Measurements from ENCODE around the gene PDZRN4.
"Not testable (repeated sequence)": the region's sequence is repeated elsewhere in the genome, so short reads cannot be mapped to it uniquely, and the experiment has no call there.

PDZRN4 gene

DNA sequence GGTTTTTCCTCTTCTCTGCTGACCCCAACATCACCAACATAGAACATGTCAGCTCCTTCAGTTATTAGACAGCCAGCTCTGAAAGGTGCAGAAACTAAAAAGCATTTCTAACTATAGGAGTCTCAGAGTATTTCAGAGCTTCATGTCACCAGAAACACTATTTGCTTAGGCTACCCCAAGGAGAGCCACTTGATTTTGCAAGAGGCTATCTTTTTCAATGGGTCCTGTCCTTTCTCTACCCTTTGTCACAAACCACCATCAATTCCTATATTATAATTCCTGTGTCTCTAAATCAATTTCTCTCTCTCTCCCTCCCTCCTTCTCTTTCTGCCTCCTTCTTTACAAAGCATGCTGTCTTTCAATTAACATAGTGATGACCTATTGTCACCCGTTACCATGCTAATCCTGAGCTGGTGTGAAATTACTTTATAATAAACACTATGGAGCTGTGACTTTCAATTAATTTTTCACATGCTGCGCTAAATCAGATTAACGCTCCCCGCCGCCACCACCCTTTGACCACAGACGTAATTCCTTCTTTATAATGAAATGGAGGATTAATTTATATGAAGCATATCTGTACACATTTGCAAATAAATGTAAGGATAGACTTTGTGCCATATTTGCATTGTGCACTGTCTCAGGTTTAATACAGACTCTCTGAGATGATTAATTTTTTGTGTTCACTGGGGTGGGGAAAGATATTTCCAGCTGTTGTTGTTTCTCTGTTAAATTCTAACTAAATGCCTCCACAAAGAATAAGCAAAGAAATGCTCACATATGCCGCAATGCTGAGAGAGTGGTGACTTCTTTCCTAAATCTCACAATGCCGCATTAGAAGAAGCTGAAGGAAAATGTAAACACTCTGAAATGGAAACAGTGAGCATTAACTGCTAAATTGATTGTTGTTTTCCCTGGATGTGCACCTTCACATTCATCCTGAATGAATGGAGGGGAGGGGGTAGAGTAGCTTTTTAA lies 418.6 kb downstream of the PDZRN4 start:
- TF ChIP-seq, protein P1, sequence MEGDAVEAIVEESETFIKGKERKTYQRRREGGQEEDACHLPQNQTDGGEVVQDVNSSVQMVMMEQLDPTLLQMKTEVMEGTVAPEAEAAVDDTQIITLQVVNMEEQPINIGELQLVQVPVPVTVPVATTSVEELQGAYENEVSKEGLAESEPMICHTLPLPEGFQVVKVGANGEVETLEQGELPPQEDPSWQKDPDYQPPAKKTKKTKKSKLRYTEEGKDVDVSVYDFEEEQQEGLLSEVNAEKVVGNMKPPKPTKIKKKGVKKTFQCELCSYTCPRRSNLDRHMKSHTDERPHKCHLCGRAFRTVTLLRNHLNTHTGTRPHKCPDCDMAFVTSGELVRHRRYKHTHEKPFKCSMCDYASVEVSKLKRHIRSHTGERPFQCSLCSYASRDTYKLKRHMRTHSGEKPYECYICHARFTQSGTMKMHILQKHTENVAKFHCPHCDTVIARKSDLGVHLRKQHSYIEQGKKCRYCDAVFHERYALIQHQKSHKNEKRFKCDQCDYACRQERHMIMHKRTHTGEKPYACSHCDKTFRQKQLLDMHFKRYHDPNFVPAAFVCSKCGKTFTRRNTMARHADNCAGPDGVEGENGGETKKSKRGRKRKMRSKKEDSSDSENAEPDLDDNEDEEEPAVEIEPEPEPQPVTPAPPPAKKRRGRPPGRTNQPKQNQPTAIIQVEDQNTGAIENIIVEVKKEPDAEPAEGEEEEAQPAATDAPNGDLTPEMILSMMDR (IDR thresholded peaks at IDR 0.05; ENCODE audit: borderline replicate concordance, insufficient read depth, low read depth, low read length), result no peak

DNA sequence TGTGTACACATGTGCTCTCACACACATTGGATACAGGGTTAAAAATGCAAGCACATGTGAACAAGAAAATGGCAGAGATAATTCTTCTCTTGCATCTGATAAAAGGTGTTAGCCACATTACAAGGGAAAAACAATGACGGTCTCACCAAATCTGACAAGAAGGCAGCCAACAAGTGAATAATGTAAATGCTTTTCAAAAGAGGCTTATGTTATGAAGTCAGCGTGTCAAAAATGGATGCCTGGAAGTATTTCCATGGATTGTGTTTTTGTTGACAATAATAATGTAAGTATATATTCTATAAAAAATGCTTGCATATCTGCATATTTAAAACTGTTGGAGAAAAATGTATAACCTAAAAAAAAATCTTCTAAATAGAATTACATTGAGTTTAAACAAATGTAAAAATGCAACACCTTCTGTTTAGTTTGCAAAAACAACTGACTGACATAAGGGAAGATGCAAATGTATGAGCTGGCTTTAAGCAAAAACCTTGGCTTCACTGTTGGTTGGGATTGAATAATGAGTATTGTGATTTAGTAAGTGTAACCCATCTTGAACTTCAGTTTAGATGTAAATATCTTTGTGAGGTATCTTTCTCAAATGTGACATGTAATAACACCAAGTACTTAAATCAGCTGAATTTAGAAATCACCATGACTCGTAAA lies 424.9 kb downstream of the PDZRN4 start:
- no peak overlapping the region for H3K4me3 ChIP-seq (ENCODE audit: low read depth, low read length)
- TF ChIP-seq, protein P1 (IDR thresholded peaks at IDR 0.05; ENCODE audit: borderline replicate concordance, insufficient read depth, low read depth, low read length), result no peak

More for the DNA sequence above, 418.6 kb downstream of the PDZRN4 start:
- no peak overlapping the region for H3K4me3 ChIP-seq (ENCODE audit: low read depth, low read length)

DNA sequence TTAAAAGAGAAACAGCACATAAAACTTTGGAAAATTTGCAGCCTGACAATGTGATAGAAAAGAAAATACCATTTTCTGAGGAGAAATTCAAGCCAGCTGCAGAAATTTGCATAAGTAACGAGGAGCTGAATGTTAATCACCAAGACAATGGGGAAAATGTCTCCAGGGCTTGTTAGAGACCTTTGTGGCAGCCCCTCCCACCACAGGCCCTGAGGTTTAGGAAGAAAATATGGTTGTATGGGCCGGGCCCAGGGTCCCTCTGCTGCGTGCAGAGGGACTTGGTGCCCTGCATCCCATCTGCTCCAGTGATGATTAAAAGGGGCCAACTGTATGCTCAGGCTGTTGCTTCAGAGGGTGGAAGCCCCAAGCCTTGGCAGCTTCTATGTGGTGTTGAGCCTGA lies 427.1 kb downstream of the PDZRN4 start:
- H3K4me3 ChIP-seq (ENCODE audit: low read depth, low read length), result not testable (repeated sequence)

DNA sequence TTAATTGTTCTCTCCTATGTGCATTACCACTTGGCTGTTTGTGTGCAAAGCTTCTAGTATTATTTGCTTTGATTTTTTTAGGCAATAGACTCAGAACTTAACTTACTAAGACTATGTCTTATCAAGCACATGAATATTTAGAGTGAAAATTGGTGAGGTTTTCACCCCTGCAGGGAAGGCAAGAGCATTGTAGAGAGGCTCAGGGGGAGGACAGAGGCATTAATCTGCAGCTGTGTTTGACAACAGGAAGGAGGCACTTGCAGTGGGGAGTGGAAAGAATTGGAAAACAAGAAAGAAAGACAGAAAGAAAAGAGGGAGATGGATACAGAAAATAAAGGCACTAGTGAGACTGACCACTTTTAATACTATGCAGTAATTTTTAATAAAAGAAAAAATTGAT lies 431.6 kb downstream of the PDZRN4 start:
- no peak overlapping the region for H3K4me3 ChIP-seq (ENCODE audit: low read depth, low read length)
- TF ChIP-seq, protein P1 (IDR thresholded peaks at IDR 0.05; ENCODE audit: borderline replicate concordance, insufficient read depth, low read depth, low read length), result no peak

DNA sequence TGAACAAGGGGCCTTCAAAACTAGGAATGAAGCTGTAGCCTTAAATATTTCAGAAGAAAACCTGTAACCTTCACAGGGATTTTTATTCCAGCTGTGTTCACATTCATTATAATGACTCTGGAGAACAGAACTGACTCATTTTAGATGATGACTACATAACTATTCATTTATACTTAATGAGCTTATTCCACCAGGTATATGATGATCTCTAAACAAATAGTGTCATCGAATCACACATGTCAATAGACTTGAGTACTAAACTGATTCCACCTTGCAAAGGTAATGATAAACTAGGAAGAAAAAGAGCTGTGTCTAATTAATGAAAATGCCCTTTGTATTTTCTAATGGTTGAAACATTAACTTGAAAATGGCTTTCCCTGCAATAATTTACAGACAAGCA lies 433.2 kb downstream of the PDZRN4 start:
- TF ChIP-seq, protein P1 (IDR thresholded peaks at IDR 0.05; ENCODE audit: borderline replicate concordance, insufficient read depth, low read depth, low read length), result no peak

More for the DNA sequence above, 433.2 kb downstream of the PDZRN4 start:
- H3K4me3 ChIP-seq (ENCODE audit: low read depth, low read length), result no peak overlapping the region

All from GM12875 (cell line).